Measurements from ENCODE around the gene MARCHF11. TPM values are rescaled to one million over a fixed set of nuclear protein-coding genes. Genes with fewer than 3 reads are reported as not detected.

The MARCHF11 gene
- total and polyA plus RNA-seq, 2 of the 4 experiments (the other 2 are of a cell fraction) = not detected

DNA sequence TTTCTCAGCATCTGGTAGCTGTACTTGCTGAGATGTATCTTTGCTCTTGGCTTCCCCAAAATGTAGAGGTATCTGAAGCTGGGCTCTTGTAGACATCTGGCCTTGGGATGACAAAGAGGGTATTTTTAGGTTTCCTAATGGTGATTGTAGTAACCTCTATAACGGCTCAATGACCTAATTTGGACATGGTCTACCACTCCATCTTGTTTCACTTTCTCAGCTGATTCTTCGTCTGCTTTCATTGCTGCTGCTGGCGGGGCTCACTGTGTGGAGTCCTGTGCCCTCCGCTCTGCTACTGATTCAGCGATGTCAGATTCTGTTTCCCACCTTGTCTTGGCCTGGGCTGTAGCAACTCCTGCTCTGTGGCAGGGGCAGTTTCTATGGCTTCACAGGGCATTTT is 12.7 kb upstream of the MARCHF11 start:
- no peak overlapping the region for H2AFZ ChIP-seq (replicated peaks; ENCODE audit: low read length, poor library complexity)
- no peak overlapping the region for H3K56ac ChIP-seq (ENCODE audit: extremely low read depth, insufficient read depth, low read length)
- no peak overlapping the region for H2BK20ac ChIP-seq (ENCODE audit: low read depth, low read length)
- no peak overlapping the region for H3K14ac ChIP-seq (replicated peaks; ENCODE audit: low read depth, low read length)
- ATAC-seq (ENCODE audit: low read depth) (no peak), DNase-seq (no peak)
- dilution Hi-C loops (cut with HindIII; ENCODE audit: low sequenced_read_pairs, unreplicated experiment) = no loop called here
- H3K4me3 ChIP-seq (ENCODE audit: insufficient read depth, low read depth, low read length) = no peak overlapping the region
- H3K27me3 ChIP-seq (ENCODE audit: control insufficient read depth, insufficient read depth, low read length) = no peaks in the 10 kb centered on the region
- H3K9me1 ChIP-seq (ENCODE audit: insufficient read depth, low read length) = no peaks in the 10 kb centered on the region
- no peak overlapping the region for H3K4ac ChIP-seq (ENCODE audit: low read depth, low read length)
- TF ChIP-seq RFX5 (IDR thresholded peaks at IDR 0.05; ENCODE audit: low read depth, low read length) (no peak), SMC3 (IDR thresholded peaks at IDR 0.05; ENCODE audit: low read depth, low read length) (no peak), MAZ (IDR thresholded peaks at IDR 0.05; ENCODE audit: borderline replicate concordance, low read depth, low read length) (no peak), MXI1 (IDR thresholded peaks at IDR 0.05; ENCODE audit: borderline replicate concordance, low read depth, low read length) (no peak), BHLHE40 (IDR thresholded peaks at IDR 0.05; ENCODE audit: low read depth, low read length) (no peak), CEBPB (IDR thresholded peaks at IDR 0.05; ENCODE audit: low read depth, low read length) (no peak), FOS (IDR thresholded peaks at IDR 0.05; ENCODE audit: low read depth, low read length) (no peak), POLR2A (IDR thresholded peaks at IDR 0.05; ENCODE audit: low read depth, low read length) (no peak), RAD21 (IDR thresholded peaks at IDR 0.05; ENCODE audit: low read length) (no peak), CHD1 (IDR thresholded peaks at IDR 0.05; ENCODE audit: low read depth, low read length) (no peak), NFE2L2 (IDR thresholded peaks at IDR 0.05; ENCODE audit: low read depth, low read length) (no peak), MAFK (IDR thresholded peaks at IDR 0.05; ENCODE audit: low read depth, low read length) (no peak)
- TF ChIP-seq, protein P1, sequence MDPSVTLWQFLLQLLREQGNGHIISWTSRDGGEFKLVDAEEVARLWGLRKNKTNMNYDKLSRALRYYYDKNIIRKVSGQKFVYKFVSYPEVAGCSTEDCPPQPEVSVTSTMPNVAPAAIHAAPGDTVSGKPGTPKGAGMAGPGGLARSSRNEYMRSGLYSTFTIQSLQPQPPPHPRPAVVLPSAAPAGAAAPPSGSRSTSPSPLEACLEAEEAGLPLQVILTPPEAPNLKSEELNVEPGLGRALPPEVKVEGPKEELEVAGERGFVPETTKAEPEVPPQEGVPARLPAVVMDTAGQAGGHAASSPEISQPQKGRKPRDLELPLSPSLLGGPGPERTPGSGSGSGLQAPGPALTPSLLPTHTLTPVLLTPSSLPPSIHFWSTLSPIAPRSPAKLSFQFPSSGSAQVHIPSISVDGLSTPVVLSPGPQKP (IDR thresholded peaks at IDR 0.05; ENCODE audit: borderline replicate concordance, low read depth, low read length) = no peak
- TF ChIP-seq, protein P2, sequence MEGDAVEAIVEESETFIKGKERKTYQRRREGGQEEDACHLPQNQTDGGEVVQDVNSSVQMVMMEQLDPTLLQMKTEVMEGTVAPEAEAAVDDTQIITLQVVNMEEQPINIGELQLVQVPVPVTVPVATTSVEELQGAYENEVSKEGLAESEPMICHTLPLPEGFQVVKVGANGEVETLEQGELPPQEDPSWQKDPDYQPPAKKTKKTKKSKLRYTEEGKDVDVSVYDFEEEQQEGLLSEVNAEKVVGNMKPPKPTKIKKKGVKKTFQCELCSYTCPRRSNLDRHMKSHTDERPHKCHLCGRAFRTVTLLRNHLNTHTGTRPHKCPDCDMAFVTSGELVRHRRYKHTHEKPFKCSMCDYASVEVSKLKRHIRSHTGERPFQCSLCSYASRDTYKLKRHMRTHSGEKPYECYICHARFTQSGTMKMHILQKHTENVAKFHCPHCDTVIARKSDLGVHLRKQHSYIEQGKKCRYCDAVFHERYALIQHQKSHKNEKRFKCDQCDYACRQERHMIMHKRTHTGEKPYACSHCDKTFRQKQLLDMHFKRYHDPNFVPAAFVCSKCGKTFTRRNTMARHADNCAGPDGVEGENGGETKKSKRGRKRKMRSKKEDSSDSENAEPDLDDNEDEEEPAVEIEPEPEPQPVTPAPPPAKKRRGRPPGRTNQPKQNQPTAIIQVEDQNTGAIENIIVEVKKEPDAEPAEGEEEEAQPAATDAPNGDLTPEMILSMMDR (conservative IDR thresholded peaks at IDR 0.05; ENCODE audit: low read depth, low read length) = no peak
- TF ChIP-seq, protein P3, sequence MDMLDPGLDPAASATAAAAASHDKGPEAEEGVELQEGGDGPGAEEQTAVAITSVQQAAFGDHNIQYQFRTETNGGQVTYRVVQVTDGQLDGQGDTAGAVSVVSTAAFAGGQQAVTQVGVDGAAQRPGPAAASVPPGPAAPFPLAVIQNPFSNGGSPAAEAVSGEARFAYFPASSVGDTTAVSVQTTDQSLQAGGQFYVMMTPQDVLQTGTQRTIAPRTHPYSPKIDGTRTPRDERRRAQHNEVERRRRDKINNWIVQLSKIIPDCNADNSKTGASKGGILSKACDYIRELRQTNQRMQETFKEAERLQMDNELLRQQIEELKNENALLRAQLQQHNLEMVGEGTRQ (IDR thresholded peaks at IDR 0.05; ENCODE audit: low read depth, low read length) = no peak
- POLR2A ChIA-PET (ENCODE audit: unreplicated experiment) = no interaction called here
- WGBS, 2 experiments (ENCODE audit: extremely low coverage in 2 of 2, insufficient read length in 1 of 2) = 30% methylated on average over 2 of the region's 5 CpGs; no CpG with 5 or more reads in 1 of the 2 experiments
- H3K9me3 ChIP-seq (ENCODE audit: control insufficient read depth, insufficient read depth, low read length) = no peaks in the 10 kb centered on the region
- in situ Hi-C loops (cut with MboI; ENCODE audit: low sequenced_read_pairs) = no loop called here
- no peak overlapping the region for H3K18ac ChIP-seq (ENCODE audit: low read depth, low read length)
- no TSS peak for BruUV-seq (replicated peaks)
- H4K5ac ChIP-seq (ENCODE audit: low read depth, low read length) = no peak overlapping the region
- no peak overlapping the region for H3K9ac ChIP-seq (ENCODE audit: low read depth, low read length)
- H3K79me1 ChIP-seq (ENCODE audit: low read depth in 1 of 2, low read length in 2 of 2) = no peaks in the 10 kb centered on the region
- no peak overlapping the region for H4K8ac ChIP-seq (ENCODE audit: low read depth in 2 of 2, low read length in 2 of 2)
- intact Hi-C loops (cut with micrococcal nuclease) = no loop called here
- no peak overlapping the region for H3K27ac ChIP-seq (ENCODE audit: insufficient read depth, low read length)
- H3K4me1 ChIP-seq (ENCODE audit: control insufficient read depth, insufficient read depth, low read length) = no peaks in the 10 kb centered on the region
- no peak overlapping the region for H2BK120ac ChIP-seq (ENCODE audit: low read depth, low read length)
- H3K4me2 ChIP-seq (ENCODE audit: low read depth, low read length) = no peak overlapping the region
- H4K20me1 ChIP-seq (ENCODE audit: insufficient read depth, low read length) = no peaks in the 10 kb centered on the region
- H2BK5ac ChIP-seq (ENCODE audit: low read depth, low read length, poor library complexity, severe bottlenecking) = no peak overlapping the region
- no peaks in the 10 kb centered on the region for H3K36me3 ChIP-seq (ENCODE audit: control insufficient read depth, insufficient read depth, low read length)
- CTCF ChIA-PET = no interaction called here
- no peak overlapping the region for H4K91ac ChIP-seq (ENCODE audit: insufficient read depth, low read depth, low read length)
- no peak overlapping the region for H2AK9ac ChIP-seq (replicated peaks; ENCODE audit: low read depth, low read length, poor library complexity)
- no peak overlapping the region for H2BK15ac ChIP-seq (ENCODE audit: low read depth, low read length)
- no peak overlapping the region for H3K23ac ChIP-seq (ENCODE audit: low read depth, low read length)
- no peak overlapping the region for H2AK5ac ChIP-seq (ENCODE audit: low read depth, low read length)
